ENCODE data around the gene TMEM121B.

Gene TMEM121B

GRCh38 chr22:17097062-17097461 lies 24.1 kb downstream of the TMEM121B start:
- TF ChIP-seq, protein P1, sequence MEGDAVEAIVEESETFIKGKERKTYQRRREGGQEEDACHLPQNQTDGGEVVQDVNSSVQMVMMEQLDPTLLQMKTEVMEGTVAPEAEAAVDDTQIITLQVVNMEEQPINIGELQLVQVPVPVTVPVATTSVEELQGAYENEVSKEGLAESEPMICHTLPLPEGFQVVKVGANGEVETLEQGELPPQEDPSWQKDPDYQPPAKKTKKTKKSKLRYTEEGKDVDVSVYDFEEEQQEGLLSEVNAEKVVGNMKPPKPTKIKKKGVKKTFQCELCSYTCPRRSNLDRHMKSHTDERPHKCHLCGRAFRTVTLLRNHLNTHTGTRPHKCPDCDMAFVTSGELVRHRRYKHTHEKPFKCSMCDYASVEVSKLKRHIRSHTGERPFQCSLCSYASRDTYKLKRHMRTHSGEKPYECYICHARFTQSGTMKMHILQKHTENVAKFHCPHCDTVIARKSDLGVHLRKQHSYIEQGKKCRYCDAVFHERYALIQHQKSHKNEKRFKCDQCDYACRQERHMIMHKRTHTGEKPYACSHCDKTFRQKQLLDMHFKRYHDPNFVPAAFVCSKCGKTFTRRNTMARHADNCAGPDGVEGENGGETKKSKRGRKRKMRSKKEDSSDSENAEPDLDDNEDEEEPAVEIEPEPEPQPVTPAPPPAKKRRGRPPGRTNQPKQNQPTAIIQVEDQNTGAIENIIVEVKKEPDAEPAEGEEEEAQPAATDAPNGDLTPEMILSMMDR (conservative IDR thresholded peaks at IDR 0.05) = no peak
- no peak for TF ChIP-seq ZFX (IDR thresholded peaks at IDR 0.05)
- no peak overlapping the region for H3K27ac ChIP-seq

DNA sequence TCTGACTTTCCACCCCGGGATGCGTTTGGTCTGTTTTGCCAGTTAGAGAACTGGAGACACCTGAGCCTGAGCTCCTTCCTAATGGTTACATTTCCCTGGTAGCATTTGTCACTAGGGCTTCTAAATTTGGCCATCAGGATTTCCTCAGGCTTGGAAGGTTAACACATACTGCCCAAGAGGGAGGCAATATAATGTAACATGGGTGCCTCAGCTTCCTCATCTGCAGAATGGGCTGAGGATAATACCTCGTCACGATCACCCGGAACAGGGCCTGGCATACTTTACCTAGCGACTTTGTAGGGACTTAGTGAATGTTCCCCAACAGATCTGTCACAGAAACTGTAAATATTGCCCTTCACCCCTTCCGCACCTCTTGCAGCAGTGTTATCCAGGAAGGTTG lies 25.1 kb downstream of the TMEM121B start:
- H3K27ac ChIP-seq = no peak overlapping the region
- TF ChIP-seq ZFX (IDR thresholded peaks at IDR 0.05) = no peak
- TF ChIP-seq, protein P1 (conservative IDR thresholded peaks at IDR 0.05) = no peak

DNA sequence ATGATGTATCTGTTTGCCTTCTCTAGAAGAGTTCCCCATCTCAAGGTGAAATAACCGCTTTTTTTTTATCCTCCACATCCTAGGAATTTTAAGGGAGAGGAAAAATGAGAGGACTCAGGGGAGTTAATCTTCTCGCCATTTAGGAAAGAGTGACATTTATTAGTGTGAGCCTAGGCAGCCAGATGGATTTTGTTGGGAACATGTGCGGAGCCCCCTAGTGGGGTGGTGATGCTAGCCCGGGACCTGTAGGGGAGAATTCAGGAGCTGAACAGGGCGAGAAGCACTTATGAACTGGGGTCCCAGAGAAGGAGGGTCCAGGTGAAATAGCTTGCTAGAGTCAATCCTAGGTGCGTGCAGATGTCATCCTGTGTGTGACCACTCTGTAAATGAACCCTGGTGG lies 25.6 kb downstream of the TMEM121B start:
- no peak overlapping the region for H3K27ac ChIP-seq
- no peak for TF ChIP-seq ZFX (IDR thresholded peaks at IDR 0.05)
- TF ChIP-seq, protein P1 (conservative IDR thresholded peaks at IDR 0.05) = no peak; the same call in 1 of the 2 replicates

DNA sequence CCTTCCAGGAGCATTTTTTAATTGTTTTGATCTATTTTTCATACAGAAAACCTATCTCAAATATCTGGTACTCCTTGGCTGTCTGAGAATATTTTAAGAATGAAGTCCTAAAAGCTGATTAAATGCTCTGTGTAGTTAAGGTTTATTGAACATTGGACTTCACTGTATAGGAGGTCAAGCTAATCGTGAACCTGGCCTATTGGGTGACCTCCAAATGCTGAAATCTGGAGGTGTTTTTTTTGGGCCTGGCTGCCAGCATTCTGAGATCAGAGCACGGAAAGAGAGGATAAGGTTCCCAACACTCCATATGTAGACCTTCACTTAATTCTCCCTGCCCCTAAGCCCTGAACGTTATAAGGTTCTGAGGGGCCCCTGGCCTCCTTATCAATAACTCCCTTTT lies 28.1 kb downstream of the TMEM121B start:
- H3K27ac ChIP-seq = no peak overlapping the region
- TF ChIP-seq, protein P1 (conservative IDR thresholded peaks at IDR 0.05) = no peak
- TF ChIP-seq ZFX (IDR thresholded peaks at IDR 0.05) = no peak

DNA sequence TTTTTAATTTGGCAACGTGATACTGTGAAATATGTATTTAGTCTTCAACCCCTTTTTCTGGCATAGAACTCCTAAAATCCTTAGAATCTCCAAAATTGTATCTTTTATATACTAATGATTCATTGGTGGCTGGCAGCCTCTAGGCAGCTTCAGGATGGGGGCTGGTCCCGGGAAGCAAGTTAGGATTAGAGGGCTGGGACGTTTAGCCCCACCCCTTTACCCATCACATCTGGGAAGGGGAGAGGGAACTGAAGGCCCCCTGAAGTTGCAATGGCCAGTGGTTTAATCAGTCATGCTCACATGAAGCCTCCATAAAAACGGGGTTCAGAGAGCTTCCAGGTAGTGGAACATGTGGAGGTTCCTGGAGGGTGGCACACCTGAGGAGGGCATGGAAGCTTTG lies 29.3 kb downstream of the TMEM121B start:
- H3K27ac ChIP-seq = no peak overlapping the region
- TF ChIP-seq, protein P1 (conservative IDR thresholded peaks at IDR 0.05) = no peak
- no peak for TF ChIP-seq ZFX (IDR thresholded peaks at IDR 0.05)

- TF ChIP-seq ZFX (IDR thresholded peaks at IDR 0.05) = no peak
- TF ChIP-seq, protein P1 (conservative IDR thresholded peaks at IDR 0.05) = no peak
- H3K27ac ChIP-seq = no peak overlapping the region
Observed at GRCh38 chr22:17090550-17090949, 30.6 kb downstream of the TMEM121B start.

GRCh38 chr22:17087498-17088131 lies 33.5 kb downstream of the TMEM121B start:
- no peak overlapping the region for H3K27ac ChIP-seq
- no peak for TF ChIP-seq ZFX (IDR thresholded peaks at IDR 0.05)
- TF ChIP-seq, protein P1 (conservative IDR thresholded peaks at IDR 0.05) = no peak

All from C4-2B (cell line).